ENCODE measurements around the gene DYNLT1. TPM values are rescaled to one million over a fixed set of nuclear protein-coding genes. Genes with fewer than 3 reads are reported as not detected.

The DYNLT1 gene
- total and polyA plus RNA-seq, 2 experiments from 2014 or later, result 60.9 to 241 TPM

DNA sequence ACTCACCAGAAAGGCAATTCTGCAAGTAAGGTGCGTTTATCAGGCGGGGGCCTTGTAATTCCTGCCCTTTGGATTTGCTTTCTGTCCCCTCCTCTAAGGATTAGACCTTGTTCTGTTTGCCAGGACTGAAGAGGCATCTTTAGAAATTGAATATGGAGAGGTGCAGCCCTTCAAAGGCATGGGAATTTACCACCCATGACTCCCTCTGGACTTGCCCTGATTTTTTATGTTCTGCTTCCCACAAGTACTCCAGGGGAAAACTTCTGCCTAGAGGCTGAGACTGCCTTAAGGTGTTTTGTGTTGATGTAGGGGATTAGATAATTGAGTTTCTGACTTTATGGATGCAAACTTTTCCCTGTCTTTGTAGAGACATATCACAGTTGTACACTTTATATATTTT lies 35.5 kb upstream of the DYNLT1 start:
- Histone ChIP-seq H3K27ac (ENCODE audit: low read depth) (no peak overlapping the region), H3K36me3 (ENCODE audit: insufficient read depth) (no peaks in the 10 kb centered on the region), H3F3A (replicated peaks; ENCODE audit: low read depth) (no peaks in the 10 kb centered on the region), H2AFZ (no peak overlapping the region), H3K4me2 (no peak overlapping the region), H4K20me1 (replicated peaks; ENCODE audit: insufficient read depth) (no peaks in the 10 kb centered on the region), H3K4me3 (no peak overlapping the region), H3K4me1 (ENCODE audit: insufficient read depth) (no peaks in the 10 kb centered on the region), H3K9me2 (ENCODE audit: insufficient read depth) (no peaks in the 10 kb centered on the region), H3K27me3 (ENCODE audit: insufficient read depth) (no peaks in the 10 kb centered on the region), H3K79me2 (replicated peaks; ENCODE audit: insufficient read depth) (no peaks in the 10 kb centered on the region)
- peaks cover 1% of the 10 kb centered on the region for H3K27me3 Mint-ChIP-seq (ENCODE audit: insufficient read depth, low read depth, poor library complexity)
- H3K9me3 Mint-ChIP-seq, result peaks cover 3% of the 10 kb centered on the region; the same call in 1 of the 3 replicates
- TF ChIP-seq ZNF331 (CRISPR knock-in tag; IDR thresholded peaks at IDR 0.05; ENCODE audit: low read depth), result no peak
- TF ChIP-seq POLR2AphosphoS5 (IDR thresholded peaks at IDR 0.05; ENCODE audit: low read depth), result no peak
- TF ChIP-seq, protein P1, sequence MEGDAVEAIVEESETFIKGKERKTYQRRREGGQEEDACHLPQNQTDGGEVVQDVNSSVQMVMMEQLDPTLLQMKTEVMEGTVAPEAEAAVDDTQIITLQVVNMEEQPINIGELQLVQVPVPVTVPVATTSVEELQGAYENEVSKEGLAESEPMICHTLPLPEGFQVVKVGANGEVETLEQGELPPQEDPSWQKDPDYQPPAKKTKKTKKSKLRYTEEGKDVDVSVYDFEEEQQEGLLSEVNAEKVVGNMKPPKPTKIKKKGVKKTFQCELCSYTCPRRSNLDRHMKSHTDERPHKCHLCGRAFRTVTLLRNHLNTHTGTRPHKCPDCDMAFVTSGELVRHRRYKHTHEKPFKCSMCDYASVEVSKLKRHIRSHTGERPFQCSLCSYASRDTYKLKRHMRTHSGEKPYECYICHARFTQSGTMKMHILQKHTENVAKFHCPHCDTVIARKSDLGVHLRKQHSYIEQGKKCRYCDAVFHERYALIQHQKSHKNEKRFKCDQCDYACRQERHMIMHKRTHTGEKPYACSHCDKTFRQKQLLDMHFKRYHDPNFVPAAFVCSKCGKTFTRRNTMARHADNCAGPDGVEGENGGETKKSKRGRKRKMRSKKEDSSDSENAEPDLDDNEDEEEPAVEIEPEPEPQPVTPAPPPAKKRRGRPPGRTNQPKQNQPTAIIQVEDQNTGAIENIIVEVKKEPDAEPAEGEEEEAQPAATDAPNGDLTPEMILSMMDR (conservative IDR thresholded peaks at IDR 0.05; ENCODE audit: low read depth in 2 of 2), result no peak
- no peak for TF ChIP-seq CREB1 (CRISPR knock-in tag; IDR thresholded peaks at IDR 0.05; ENCODE audit: low read depth)
- DNase-seq (ENCODE audit: low spot score) (no peak), ATAC-seq (no peak)
- no peaks in the 10 kb centered on the region for H3K36me3 Mint-ChIP-seq (ENCODE audit: low read depth)
- no peak overlapping the region for H3K4me3 Mint-ChIP-seq
- H3K4me1 Mint-ChIP-seq, result peaks cover 13% of the 10 kb centered on the region
- H3K27ac Mint-ChIP-seq, result no peak overlapping the region

DNA sequence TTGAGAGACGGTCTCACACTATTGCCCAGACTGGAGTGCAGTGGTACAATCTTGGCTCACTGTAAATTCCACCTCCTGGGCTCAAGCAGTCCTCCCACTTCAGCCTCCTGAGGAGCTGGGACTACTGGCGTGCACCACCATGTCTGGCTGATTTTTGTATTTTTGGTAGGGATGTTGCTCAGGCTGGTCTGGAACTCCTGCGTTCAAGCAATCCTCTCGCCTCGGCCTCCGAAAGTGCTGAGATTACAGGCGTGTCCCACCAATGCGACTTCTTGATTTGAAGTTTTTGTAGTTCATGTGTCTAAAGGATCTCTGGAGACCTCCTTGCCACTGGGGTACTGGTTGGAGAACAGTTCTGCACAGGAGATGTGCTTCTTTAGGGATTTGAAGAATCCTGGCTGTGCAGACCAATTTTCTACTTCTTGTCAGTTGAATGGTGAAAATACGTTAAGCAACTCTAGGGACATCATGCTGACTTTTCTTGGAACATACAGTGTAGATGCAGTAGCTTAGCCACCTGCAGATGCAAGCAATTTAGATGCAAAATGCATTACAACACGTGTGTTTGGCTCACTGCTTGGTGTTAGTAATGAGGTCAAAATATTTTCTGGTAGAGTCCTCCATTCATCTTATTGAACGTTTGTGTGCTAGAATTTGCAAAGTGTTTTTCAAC lies 33.5 kb upstream of the DYNLT1 start:
- Histone ChIP-seq H3K27me3 (ENCODE audit: insufficient read depth) (no peaks in the 10 kb centered on the region), H3F3A (replicated peaks; ENCODE audit: low read depth) (no peaks in the 10 kb centered on the region), H3K4me1 (ENCODE audit: insufficient read depth) (no peaks in the 10 kb centered on the region), H3K27ac (ENCODE audit: low read depth) (no peak overlapping the region), H3K36me3 (ENCODE audit: insufficient read depth) (no peaks in the 10 kb centered on the region), H3K79me2 (replicated peaks; ENCODE audit: insufficient read depth) (no peaks in the 10 kb centered on the region), H3K4me2 (no peak overlapping the region), H3K9me2 (ENCODE audit: insufficient read depth) (no peaks in the 10 kb centered on the region), H2AFZ (no peak overlapping the region), H4K20me1 (replicated peaks; ENCODE audit: insufficient read depth) (no peaks in the 10 kb centered on the region), H3K4me3 (no peak overlapping the region)
- no peak for DNase-seq (ENCODE audit: low spot score)
- no peak overlapping the region for H3K4me3 Mint-ChIP-seq
- H3K36me3 Mint-ChIP-seq (ENCODE audit: low read depth), result no peaks in the 10 kb centered on the region
- H3K4me1 Mint-ChIP-seq, result peaks cover 9% of the 10 kb centered on the region
- H3K9me3 Mint-ChIP-seq, result peaks cover 3% of the 10 kb centered on the region; the same call in 1 of the 3 replicates
- peaks cover 1% of the 10 kb centered on the region for H3K27me3 Mint-ChIP-seq (ENCODE audit: insufficient read depth, low read depth, poor library complexity)
- ATAC-seq, result no peak
- H3K27ac Mint-ChIP-seq, result no peak overlapping the region
- TF ChIP-seq EZH2 (IDR thresholded peaks at IDR 0.05; ENCODE audit: low read depth, unreplicated experiment) (no peak), STAT1 (IDR thresholded peaks at IDR 0.05; ENCODE audit: unreplicated experiment) (no peak)
- TF ChIP-seq, protein P2, sequence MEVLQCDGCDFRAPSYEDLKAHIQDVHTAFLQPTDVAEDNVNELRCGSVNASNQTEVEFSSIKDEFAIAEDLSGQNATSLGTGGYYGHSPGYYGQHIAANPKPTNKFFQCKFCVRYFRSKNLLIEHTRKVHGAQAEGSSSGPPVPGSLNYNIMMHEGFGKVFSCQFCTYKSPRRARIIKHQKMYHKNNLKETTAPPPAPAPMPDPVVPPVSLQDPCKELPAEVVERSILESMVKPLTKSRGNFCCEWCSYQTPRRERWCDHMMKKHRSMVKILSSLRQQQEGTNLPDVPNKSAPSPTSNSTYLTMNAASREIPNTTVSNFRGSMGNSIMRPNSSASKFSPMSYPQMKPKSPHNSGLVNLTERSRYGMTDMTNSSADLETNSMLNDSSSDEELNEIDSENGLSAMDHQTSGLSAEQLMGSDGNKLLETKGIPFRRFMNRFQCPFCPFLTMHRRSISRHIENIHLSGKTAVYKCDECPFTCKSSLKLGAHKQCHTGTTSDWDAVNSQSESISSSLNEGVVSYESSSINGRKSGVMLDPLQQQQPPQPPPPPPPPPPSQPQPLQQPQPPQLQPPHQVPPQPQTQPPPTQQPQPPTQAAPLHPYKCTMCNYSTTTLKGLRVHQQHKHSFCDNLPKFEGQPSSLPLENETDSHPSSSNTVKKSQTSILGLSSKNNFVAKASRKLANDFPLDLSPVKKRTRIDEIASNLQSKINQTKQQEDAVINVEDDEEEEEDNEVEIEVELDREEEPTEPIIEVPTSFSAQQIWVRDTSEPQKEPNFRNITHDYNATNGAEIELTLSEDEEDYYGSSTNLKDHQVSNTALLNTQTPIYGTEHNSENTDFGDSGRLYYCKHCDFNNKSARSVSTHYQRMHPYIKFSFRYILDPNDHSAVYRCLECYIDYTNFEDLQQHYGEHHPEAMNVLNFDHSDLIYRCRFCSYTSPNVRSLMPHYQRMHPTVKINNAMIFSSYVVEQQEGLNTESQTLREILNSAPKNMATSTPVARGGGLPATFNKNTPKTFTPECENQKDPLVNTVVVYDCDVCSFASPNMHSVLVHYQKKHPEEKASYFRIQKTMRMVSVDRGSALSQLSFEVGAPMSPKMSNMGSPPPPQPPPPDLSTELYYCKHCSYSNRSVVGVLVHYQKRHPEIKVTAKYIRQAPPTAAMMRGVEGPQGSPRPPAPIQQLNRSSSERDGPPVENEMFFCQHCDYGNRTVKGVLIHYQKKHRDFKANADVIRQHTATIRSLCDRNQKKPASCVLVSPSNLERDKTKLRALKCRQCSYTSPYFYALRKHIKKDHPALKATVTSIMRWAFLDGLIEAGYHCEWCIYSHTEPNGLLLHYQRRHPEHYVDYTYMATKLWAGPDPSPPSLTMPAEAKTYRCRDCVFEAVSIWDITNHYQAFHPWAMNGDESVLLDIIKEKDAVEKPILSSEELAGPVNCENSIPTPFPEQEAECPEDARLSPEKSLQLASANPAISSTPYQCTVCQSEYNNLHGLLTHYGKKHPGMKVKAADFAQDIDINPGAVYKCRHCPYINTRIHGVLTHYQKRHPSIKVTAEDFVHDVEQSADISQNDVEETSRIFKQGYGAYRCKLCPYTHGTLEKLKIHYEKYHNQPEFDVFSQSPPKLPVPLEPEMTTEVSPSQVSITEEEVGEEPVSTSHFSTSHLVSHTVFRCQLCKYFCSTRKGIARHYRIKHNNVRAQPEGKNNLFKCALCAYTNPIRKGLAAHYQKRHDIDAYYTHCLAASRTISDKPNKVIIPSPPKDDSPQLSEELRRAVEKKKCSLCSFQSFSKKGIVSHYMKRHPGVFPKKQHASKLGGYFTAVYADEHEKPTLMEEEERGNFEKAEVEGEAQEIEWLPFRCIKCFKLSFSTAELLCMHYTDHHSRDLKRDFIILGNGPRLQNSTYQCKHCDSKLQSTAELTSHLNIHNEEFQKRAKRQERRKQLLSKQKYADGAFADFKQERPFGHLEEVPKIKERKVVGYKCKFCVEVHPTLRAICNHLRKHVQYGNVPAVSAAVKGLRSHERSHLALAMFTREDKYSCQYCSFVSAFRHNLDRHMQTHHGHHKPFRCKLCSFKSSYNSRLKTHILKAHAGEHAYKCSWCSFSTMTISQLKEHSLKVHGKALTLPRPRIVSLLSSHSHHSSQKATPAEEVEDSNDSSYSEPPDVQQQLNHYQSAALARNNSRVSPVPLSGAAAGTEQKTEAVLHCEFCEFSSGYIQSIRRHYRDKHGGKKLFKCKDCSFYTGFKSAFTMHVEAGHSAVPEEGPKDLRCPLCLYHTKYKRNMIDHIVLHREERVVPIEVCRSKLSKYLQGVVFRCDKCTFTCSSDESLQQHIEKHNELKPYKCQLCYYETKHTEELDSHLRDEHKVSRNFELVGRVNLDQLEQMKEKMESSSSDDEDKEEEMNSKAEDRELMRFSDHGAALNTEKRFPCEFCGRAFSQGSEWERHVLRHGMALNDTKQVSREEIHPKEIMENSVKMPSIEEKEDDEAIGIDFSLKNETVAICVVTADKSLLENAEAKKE (CRISPR knock-in tag; IDR thresholded peaks at IDR 0.05), result no peak
- TF ChIP-seq, protein P3, sequence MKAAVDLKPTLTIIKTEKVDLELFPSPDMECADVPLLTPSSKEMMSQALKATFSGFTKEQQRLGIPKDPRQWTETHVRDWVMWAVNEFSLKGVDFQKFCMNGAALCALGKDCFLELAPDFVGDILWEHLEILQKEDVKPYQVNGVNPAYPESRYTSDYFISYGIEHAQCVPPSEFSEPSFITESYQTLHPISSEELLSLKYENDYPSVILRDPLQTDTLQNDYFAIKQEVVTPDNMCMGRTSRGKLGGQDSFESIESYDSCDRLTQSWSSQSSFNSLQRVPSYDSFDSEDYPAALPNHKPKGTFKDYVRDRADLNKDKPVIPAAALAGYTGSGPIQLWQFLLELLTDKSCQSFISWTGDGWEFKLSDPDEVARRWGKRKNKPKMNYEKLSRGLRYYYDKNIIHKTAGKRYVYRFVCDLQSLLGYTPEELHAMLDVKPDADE (IDR thresholded peaks at IDR 0.05), result no peak
- TF ChIP-seq, protein P1 (conservative IDR thresholded peaks at IDR 0.05; ENCODE audit: low read depth in 2 of 2), result no peak

Data from GM23338 (cell line).